ENCODE data around the gene TMEM141. TPM values are rescaled to one million over a fixed set of nuclear protein-coding genes. Genes with fewer than 3 reads are reported as not detected.
A peak's percentile ranks its signal among the peaks of the same experiment; 100 is the strongest.

The TMEM141 gene
- total RNA-seq, 1 donor from 2014 or later: 29.2 TPM

- no peak for TF ChIP-seq CTCF (IDR thresholded peaks at IDR 0.05)
- no peaks in the 10 kb centered on the region for H3K9me3 Mint-ChIP-seq (ENCODE audit: unreplicated experiment)
- peak; percentile 93 for DNase-seq (ENCODE audit: extremely low spot score, unreplicated experiment)
- peak within 1 kb of the TSS; percentile 82 for H3K27ac Mint-ChIP-seq (ENCODE audit: unreplicated experiment)
- H3K4me3 Mint-ChIP-seq (ENCODE audit: unreplicated experiment): peak within 1 kb of the TSS; percentile 80
- H3K4me1 Mint-ChIP-seq (ENCODE audit: unreplicated experiment): peaks cover 28% of the 10 kb centered on the region
- no peaks in the 10 kb centered on the region for H3K27me3 Mint-ChIP-seq (ENCODE audit: unreplicated experiment)
- H3K36me3 Mint-ChIP-seq (ENCODE audit: unreplicated experiment): peaks cover 3% of the 10 kb centered on the region
Measured at GRCh38 chr9:136807281-136808074, 16.3 kb downstream of the TMEM141 start, which contains the start of gene RABL6. TSS of gene RABL6 (plus strand) at chr9:136807948. CDS start at chr9:136808197, 249 bp downstream.

- Mint-ChIP-seq H3K9me3 (ENCODE audit: unreplicated experiment) (no peaks in the 10 kb centered on the region), H3K27me3 (ENCODE audit: unreplicated experiment) (no peaks in the 10 kb centered on the region), H3K27ac (ENCODE audit: unreplicated experiment) (peak overlapping the region; percentile 59), H3K4me1 (ENCODE audit: unreplicated experiment) (peaks cover 28% of the 10 kb centered on the region), H3K36me3 (ENCODE audit: unreplicated experiment) (peaks cover 8% of the 10 kb centered on the region), H3K4me3 (ENCODE audit: unreplicated experiment) (peak overlapping the region; percentile 76)
- no peak for DNase-seq (ENCODE audit: extremely low spot score, unreplicated experiment)
- TF ChIP-seq CTCF (IDR thresholded peaks at IDR 0.05): no peak
Measured at GRCh38 chr9:136808075-136808805, 17.1 kb downstream of the TMEM141 start.

GRCh38 chr9:136808806-136809158 is 17.6 kb downstream of the TMEM141 start:
- DNase-seq (ENCODE audit: extremely low spot score, unreplicated experiment): no peak
- no peak for TF ChIP-seq CTCF (IDR thresholded peaks at IDR 0.05)
- H3K9me3 Mint-ChIP-seq (ENCODE audit: unreplicated experiment): no peaks in the 10 kb centered on the region
- no peaks in the 10 kb centered on the region for H3K27me3 Mint-ChIP-seq (ENCODE audit: unreplicated experiment)
- H3K4me3 Mint-ChIP-seq (ENCODE audit: unreplicated experiment): peak overlapping the region; percentile 72
- H3K4me1 Mint-ChIP-seq (ENCODE audit: unreplicated experiment): peaks cover 28% of the 10 kb centered on the region
- H3K27ac Mint-ChIP-seq (ENCODE audit: unreplicated experiment): peak overlapping the region; percentile 59
- H3K36me3 Mint-ChIP-seq (ENCODE audit: unreplicated experiment): peaks cover 11% of the 10 kb centered on the region

- Mint-ChIP-seq H3K36me3 (ENCODE audit: unreplicated experiment) (peaks cover 14% of the 10 kb centered on the region), H3K4me3 (ENCODE audit: unreplicated experiment) (no peak overlapping the region), H3K4me1 (ENCODE audit: unreplicated experiment) (peaks cover 9% of the 10 kb centered on the region), H3K9me3 (ENCODE audit: unreplicated experiment) (no peaks in the 10 kb centered on the region), H3K27me3 (ENCODE audit: unreplicated experiment) (no peaks in the 10 kb centered on the region), H3K27ac (ENCODE audit: unreplicated experiment) (no peak overlapping the region)
- TF ChIP-seq CTCF (IDR thresholded peaks at IDR 0.05): no peak
- DNase-seq (ENCODE audit: extremely low spot score, unreplicated experiment): no peak
Measured at GRCh38 chr9:136814725-136815421, 23.7 kb downstream of the TMEM141 start.

- peaks cover 14% of the 10 kb centered on the region for H3K36me3 Mint-ChIP-seq (ENCODE audit: unreplicated experiment)
- H3K4me1 Mint-ChIP-seq (ENCODE audit: unreplicated experiment): peaks cover 6% of the 10 kb centered on the region
- no peak overlapping the region for H3K4me3 Mint-ChIP-seq (ENCODE audit: unreplicated experiment)
- no peak overlapping the region for H3K27ac Mint-ChIP-seq (ENCODE audit: unreplicated experiment)
- no peaks in the 10 kb centered on the region for H3K27me3 Mint-ChIP-seq (ENCODE audit: unreplicated experiment)
- DNase-seq (ENCODE audit: extremely low spot score, unreplicated experiment): no peak
- no peaks in the 10 kb centered on the region for H3K9me3 Mint-ChIP-seq (ENCODE audit: unreplicated experiment)
- TF ChIP-seq CTCF (IDR thresholded peaks at IDR 0.05): no peak
Measured at GRCh38 chr9:136815422-136815782, 24.3 kb downstream of the TMEM141 start.

Measured in osteocyte (in vitro differentiated cells).